H1 (cell line): Measurements from ENCODE around the gene SVOPL. TPM values are rescaled to one million over a fixed set of nuclear protein-coding genes. Genes with fewer than 3 reads are reported as not detected.

Experiments used
- BACH1 ChIP-seq: IDR thresholded peaks from 2 replicates; pipeline ENCODE4 v1.6.1; 2012; ENCODE audit warnings: low read length, improper control_type of control experiment
- GABPA ChIP-seq: IDR thresholded peaks from 2 replicates; pipeline ENCODE4 v1.6.1; 2011; ENCODE audit warnings: mild to moderate bottlenecking, low read length, moderate library complexity, borderline replicate concordance; ENCODE audit not compliant: insufficient read depth
- SRF ChIP-seq: IDR thresholded peaks from 2 replicates; pipeline ENCODE4 v1.6.1; 2011; ENCODE audit warnings: mild to moderate bottlenecking, low read depth, low read length, moderate library complexity
- polyA plus RNA-seq, 7 experiments: library from polyadenylated mRNA; depleted of rRNA in 3 of 7; stranded (reverse) in 5 of 7; unstranded in 2 of 7; fragments of >200 nt in 5 of 7; fragments of 200-250 nt in 2 of 7; gene quantifications; 1 replicate in 5 of 7; 2 replicates in 1 of 7; 4 replicates in 1 of 7; pipeline versions ENCODE4 v1.2.1 to v1.2.3, GENCODE V29; 2011 to 2013; ENCODE audit warnings: missing spikeins in 2 of 7, mixed read lengths in 2 of 7
- total RNA-seq: library from RNA; stranded (reverse); fragmentation: NEBNext Ultra II Directional; extraction: Animal tissue kit (Norgen Biotek cat#: 25700); gene quantifications from 2 replicates; pipeline ENCODE4 v1.2.1, GENCODE V29; 2021
- TF ChIP-seq, protein P1 (sequence below): IDR thresholded peaks from 2 replicates; pipeline ENCODE4 v1.6.1; 2012; ENCODE audit warnings: inconsistent platforms

The SVOPL gene
- total and polyA plus RNA-seq, 2 of the 8 experiments (the other 6 are each of a cell fraction or from before 2014, with no cell fraction given), result 1.1 to 1.4 TPM

DNA sequence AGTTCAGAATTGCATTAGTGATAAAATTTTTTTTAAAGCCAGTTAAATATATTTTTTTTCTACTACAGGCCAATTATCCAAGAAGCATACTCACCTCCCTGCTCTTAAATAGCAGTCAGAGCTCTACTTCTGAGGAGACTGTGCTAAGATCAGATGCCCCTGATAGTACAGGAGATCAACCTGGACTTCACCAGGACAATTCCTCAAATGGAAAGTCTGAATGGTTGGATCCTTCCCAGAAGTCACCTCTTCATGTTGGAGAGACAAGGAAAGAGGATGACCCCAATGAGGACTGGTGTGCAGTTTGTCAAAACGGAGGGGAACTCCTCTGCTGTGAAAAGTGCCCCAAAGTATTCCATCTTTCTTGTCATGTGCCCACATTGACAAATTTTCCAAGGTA, 122.0 kb downstream of the SVOPL start (continued):
- TF ChIP-seq, protein P1, sequence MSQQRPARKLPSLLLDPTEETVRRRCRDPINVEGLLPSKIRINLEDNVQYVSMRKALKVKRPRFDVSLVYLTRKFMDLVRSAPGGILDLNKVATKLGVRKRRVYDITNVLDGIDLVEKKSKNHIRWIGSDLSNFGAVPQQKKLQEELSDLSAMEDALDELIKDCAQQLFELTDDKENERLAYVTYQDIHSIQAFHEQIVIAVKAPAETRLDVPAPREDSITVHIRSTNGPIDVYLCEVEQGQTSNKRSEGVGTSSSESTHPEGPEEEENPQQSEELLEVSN, result no peak
- TF ChIP-seq BACH1, result no peak
- no peak for TF ChIP-seq GABPA
- no peak for TF ChIP-seq SRF
